ENCODE data around the gene UNC79.

Gene UNC79

DNA sequence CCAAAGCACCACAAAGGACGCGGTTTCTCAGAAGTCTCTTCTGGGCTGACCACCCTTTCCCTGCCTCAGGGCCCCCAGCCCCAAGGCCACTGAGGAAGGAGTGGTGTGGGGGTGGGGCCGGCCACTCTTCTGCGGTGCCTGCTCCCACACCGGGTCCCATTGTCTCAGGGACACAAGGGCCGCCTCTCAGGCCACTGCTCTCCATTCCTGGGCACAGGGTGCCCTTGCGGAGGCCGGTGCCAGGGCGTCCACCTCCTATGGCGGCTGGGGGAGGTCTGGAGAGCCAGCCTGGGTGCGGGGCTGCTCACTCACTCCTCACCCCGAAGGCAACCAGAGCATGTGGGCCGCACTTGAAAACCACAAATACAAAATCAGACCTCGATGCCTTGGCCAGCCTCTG is 313.4 kb downstream of the UNC79 start:
- peak overlapping the region; percentile 45 for H2BK5ac ChIP-seq (ENCODE audit: low read length)
- H2BK15ac ChIP-seq (ENCODE audit: low read length): peak overlapping the region; percentile 60
- H3K4ac ChIP-seq (ENCODE audit: low read length): no peak overlapping the region
- no peak overlapping the region for H2BK120ac ChIP-seq (ENCODE audit: low read depth, low read length)
- peak overlapping the region; percentile 77 for H2AK5ac ChIP-seq (ENCODE audit: low read depth, low read length)
- no peak overlapping the region for H2AFZ ChIP-seq (ENCODE audit: low read length)
- peaks cover 0 to 49% of the 10 kb centered on the region in 2 donors for H3K4me1 ChIP-seq (ENCODE audit: control insufficient read depth in 2 of 2, insufficient read depth in 1 of 2, low read depth in 1 of 2, low read length in 2 of 2)
- H3K27me3 ChIP-seq (ENCODE audit: control insufficient read depth in 3 of 3, insufficient read depth in 3 of 3, low read depth in 1 of 3, low read length in 3 of 3): no peaks in the 10 kb centered on the region
- no peak for DNase-seq (ENCODE audit: low spot score)
- H3K9ac ChIP-seq (ENCODE audit: low read depth, low read length, poor library complexity): no peak overlapping the region
- no peak overlapping the region for H3K14ac ChIP-seq (ENCODE audit: low read length)
- H3K23ac ChIP-seq (ENCODE audit: low read depth, low read length, poor library complexity): no peak overlapping the region
- no peak overlapping the region for H3K27ac ChIP-seq (replicated peaks; ENCODE audit: low read length)
- peak overlapping the region; percentile 24 for H3K18ac ChIP-seq (ENCODE audit: low read length)
- no peak overlapping the region for H3K4me3 ChIP-seq (ENCODE audit: low read length in 2 of 2)
- no peak overlapping the region for H4K8ac ChIP-seq (ENCODE audit: low read depth, low read length)
- H4K91ac ChIP-seq (ENCODE audit: low read depth, low read length, poor library complexity): no peak overlapping the region
- no peaks in the 10 kb centered on the region for H3K79me1 ChIP-seq (ENCODE audit: low read depth, low read length)
- H2BK12ac ChIP-seq (ENCODE audit: low read length): no peak overlapping the region
- no peaks in the 10 kb centered on the region for H3K36me3 ChIP-seq (replicated peaks in 1 of 2; ENCODE audit: control insufficient read depth in 2 of 2, insufficient read depth in 2 of 2, low read length in 2 of 2)
- H3K4me2 ChIP-seq (ENCODE audit: insufficient read depth, low read length, poor library complexity, severe bottlenecking): no peak overlapping the region
- WGBS, 2 donors (ENCODE audit: extremely low coverage in 2 of 2, insufficient read length in 2 of 2, insufficient replicate concordance in 1 of 2): no CpG with 5 or more reads among the region's 14 CpGs
- H3K9me3 ChIP-seq (replicated peaks in 1 of 2; ENCODE audit: control insufficient read depth in 2 of 2, insufficient read depth in 1 of 2, low read depth in 1 of 2, low read length in 2 of 2): peaks cover 0 to 2% of the 10 kb centered on the region in 2 donors

DNA sequence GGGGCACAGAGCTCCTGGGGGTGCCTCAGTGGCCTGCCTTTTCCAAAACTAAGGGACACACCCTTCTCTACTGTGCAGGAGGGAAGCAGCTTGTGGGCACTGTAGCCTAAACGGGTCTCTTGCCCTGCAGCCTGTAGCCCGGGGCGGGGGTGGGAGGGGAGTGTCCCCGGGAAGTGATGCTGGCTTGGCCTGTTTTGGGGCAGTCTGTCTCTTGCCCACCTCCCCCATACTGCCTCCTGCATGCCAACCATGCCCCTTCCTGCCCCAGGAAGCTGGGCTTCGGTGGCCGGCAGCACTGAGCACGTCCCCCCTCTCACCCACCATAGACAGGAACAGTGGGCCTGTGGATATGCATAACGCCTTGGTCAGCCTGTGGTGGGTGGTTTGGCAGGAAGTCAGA is 314.1 kb downstream of the UNC79 start:
- H2BK15ac ChIP-seq (ENCODE audit: low read length): peak overlapping the region; percentile 60
- no peak overlapping the region for H4K91ac ChIP-seq (ENCODE audit: low read depth, low read length, poor library complexity)
- no peak overlapping the region for H3K27ac ChIP-seq (replicated peaks; ENCODE audit: low read length)
- peak overlapping the region; percentile 44 for H3K23ac ChIP-seq (ENCODE audit: low read depth, low read length, poor library complexity)
- H3K9ac ChIP-seq (ENCODE audit: low read depth, low read length, poor library complexity): peak overlapping the region; percentile 68
- no peak overlapping the region for H3K4me2 ChIP-seq (ENCODE audit: insufficient read depth, low read length, poor library complexity, severe bottlenecking)
- H2BK120ac ChIP-seq (ENCODE audit: low read depth, low read length): no peak overlapping the region
- H3K9me3 ChIP-seq (replicated peaks in 1 of 2; ENCODE audit: control insufficient read depth in 2 of 2, insufficient read depth in 1 of 2, low read depth in 1 of 2, low read length in 2 of 2): peaks cover 0 to 2% of the 10 kb centered on the region in 2 donors
- no peaks in the 10 kb centered on the region for H3K79me1 ChIP-seq (ENCODE audit: low read depth, low read length)
- peaks cover 0 to 50% of the 10 kb centered on the region in 2 donors for H3K4me1 ChIP-seq (ENCODE audit: control insufficient read depth in 2 of 2, insufficient read depth in 1 of 2, low read depth in 1 of 2, low read length in 2 of 2)
- DNase-seq (ENCODE audit: low spot score): no peak
- no peak overlapping the region for H4K8ac ChIP-seq (ENCODE audit: low read depth, low read length)
- peak overlapping the region; percentile 77 for H2AK5ac ChIP-seq (ENCODE audit: low read depth, low read length)
- peak overlapping the region; percentile 76 for H3K18ac ChIP-seq (ENCODE audit: low read length)
- peak overlapping the region; percentile 46 for H3K4ac ChIP-seq (ENCODE audit: low read length)
- no peaks in the 10 kb centered on the region for H3K36me3 ChIP-seq (replicated peaks in 1 of 2; ENCODE audit: control insufficient read depth in 2 of 2, insufficient read depth in 2 of 2, low read length in 2 of 2)
- H2AFZ ChIP-seq (ENCODE audit: low read length): no peak overlapping the region
- WGBS, 2 donors (ENCODE audit: extremely low coverage in 2 of 2, insufficient read length in 2 of 2, insufficient replicate concordance in 1 of 2): no CpG with 5 or more reads among the region's 8 CpGs
- H3K27me3 ChIP-seq (ENCODE audit: control insufficient read depth in 3 of 3, insufficient read depth in 3 of 3, low read depth in 1 of 3, low read length in 3 of 3): no peaks in the 10 kb centered on the region
- H3K14ac ChIP-seq (ENCODE audit: low read length): peak overlapping the region; percentile 95
- no peak overlapping the region for H2BK12ac ChIP-seq (ENCODE audit: low read length)
- H2BK5ac ChIP-seq (ENCODE audit: low read length): peak overlapping the region; percentile 91
- no peak overlapping the region for H3K4me3 ChIP-seq (ENCODE audit: low read length in 2 of 2)

DNA sequence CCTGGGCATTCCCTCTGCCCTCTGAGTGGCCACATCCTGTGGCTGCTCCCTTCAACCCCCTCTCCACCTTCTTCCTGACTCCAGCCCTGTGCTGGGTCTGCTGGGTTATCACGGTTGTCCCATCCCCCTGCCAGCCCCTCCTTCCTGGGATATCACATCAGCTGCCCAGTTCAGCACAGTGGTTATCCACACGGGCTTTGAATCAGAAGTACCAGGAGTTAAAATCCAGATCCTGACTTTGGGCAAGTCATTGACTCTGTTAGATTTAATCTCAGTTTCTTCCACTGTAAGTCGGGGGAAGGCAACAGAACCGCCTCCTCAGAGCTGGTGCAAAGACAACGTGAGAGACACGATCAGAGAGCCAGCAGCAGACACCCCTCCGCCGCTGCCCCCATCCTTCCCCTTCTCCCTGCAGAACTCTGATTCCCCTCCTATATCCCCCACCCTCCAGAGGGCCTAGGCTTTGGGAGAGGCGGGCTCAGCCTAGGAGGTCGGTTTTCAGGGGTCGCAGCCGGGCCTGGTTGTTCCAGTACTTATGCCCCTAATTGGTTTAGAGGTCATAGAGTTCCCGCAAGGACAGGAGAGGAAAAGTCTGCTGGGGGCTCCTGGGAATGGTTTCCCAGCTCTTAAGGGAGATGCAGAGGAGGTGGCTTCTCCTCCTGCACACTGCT is 315.0 kb downstream of the UNC79 start:
- peak overlapping the region; percentile 60 for H2BK15ac ChIP-seq (ENCODE audit: low read length)
- H3K27me3 ChIP-seq (ENCODE audit: control insufficient read depth in 3 of 3, insufficient read depth in 3 of 3, low read depth in 1 of 3, low read length in 3 of 3): no peaks in the 10 kb centered on the region
- H3K27ac ChIP-seq (replicated peaks; ENCODE audit: low read length): no peak overlapping the region
- no CpG with 5 or more reads among the region's 13 CpGs for WGBS, 2 donors (ENCODE audit: extremely low coverage in 2 of 2, insufficient read length in 2 of 2, insufficient replicate concordance in 1 of 2)
- H2AK5ac ChIP-seq (ENCODE audit: low read depth, low read length): peak overlapping the region; percentile 77
- peaks cover 0 to 2% of the 10 kb centered on the region in 2 donors for H3K9me3 ChIP-seq (replicated peaks in 1 of 2; ENCODE audit: control insufficient read depth in 2 of 2, insufficient read depth in 1 of 2, low read depth in 1 of 2, low read length in 2 of 2)
- peak overlapping the region; percentile 84 for H2BK120ac ChIP-seq (ENCODE audit: low read depth, low read length)
- no peak overlapping the region for H2BK12ac ChIP-seq (ENCODE audit: low read length)
- no peak overlapping the region for H4K8ac ChIP-seq (ENCODE audit: low read depth, low read length)
- H3K4me3 ChIP-seq (ENCODE audit: low read length in 2 of 2): no peak overlapping the region
- peak overlapping the region; percentile 91 for H2BK5ac ChIP-seq (ENCODE audit: low read length)
- H3K79me1 ChIP-seq (ENCODE audit: low read depth, low read length): no peaks in the 10 kb centered on the region
- no peaks in the 10 kb centered on the region for H3K36me3 ChIP-seq (replicated peaks in 1 of 2; ENCODE audit: control insufficient read depth in 2 of 2, insufficient read depth in 2 of 2, low read length in 2 of 2)
- H3K4me1 ChIP-seq (ENCODE audit: control insufficient read depth in 2 of 2, insufficient read depth in 1 of 2, low read depth in 1 of 2, low read length in 2 of 2): peaks cover 0 to 50% of the 10 kb centered on the region in 2 donors
- H3K4ac ChIP-seq (ENCODE audit: low read length): peak overlapping the region; percentile 46
- H2AFZ ChIP-seq (ENCODE audit: low read length): peak overlapping the region; percentile 59
- peak overlapping the region; percentile 10 for H3K9ac ChIP-seq (ENCODE audit: low read depth, low read length, poor library complexity)
- DNase-seq (ENCODE audit: low spot score): no peak
- H3K14ac ChIP-seq (ENCODE audit: low read length): peak overlapping the region; percentile 66
- peak overlapping the region; percentile 93 for H3K18ac ChIP-seq (ENCODE audit: low read length)
- peak overlapping the region; percentile 17 for H3K23ac ChIP-seq (ENCODE audit: low read depth, low read length, poor library complexity)
- no peak overlapping the region for H4K91ac ChIP-seq (ENCODE audit: low read depth, low read length, poor library complexity)
- H3K4me2 ChIP-seq (ENCODE audit: insufficient read depth, low read length, poor library complexity, severe bottlenecking): no peak overlapping the region

DNA sequence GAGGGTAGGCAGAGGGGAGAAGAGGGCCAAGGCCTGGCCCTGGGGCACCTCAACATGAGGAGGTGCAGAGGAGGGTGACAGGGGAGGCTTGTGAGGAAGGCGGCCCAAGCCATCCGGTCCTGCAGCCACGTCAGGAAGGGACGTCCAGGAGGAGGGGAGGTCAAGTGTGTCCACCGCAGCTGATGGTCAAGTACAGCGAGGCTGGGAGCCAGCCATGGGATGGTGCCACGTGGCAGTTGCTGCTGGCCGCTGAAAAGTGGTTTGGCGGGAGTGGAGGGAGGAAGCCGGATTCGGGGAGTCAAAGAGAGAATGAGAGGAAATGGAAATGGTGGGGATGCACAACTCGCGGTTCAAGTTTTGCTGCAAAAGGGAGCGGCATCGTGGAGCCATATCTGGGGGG is 316.4 kb downstream of the UNC79 start:
- H3K23ac ChIP-seq (ENCODE audit: low read depth, low read length, poor library complexity): peak overlapping the region; percentile 8
- no peak overlapping the region for H3K27ac ChIP-seq (replicated peaks; ENCODE audit: low read length)
- no peak for DNase-seq (ENCODE audit: low spot score)
- no peaks in the 10 kb centered on the region for H3K27me3 ChIP-seq (ENCODE audit: control insufficient read depth in 3 of 3, insufficient read depth in 3 of 3, low read depth in 1 of 3, low read length in 3 of 3)
- peak overlapping the region; percentile 25 for H3K14ac ChIP-seq (ENCODE audit: low read length)
- H2BK15ac ChIP-seq (ENCODE audit: low read length): peak overlapping the region; percentile 76
- H2BK5ac ChIP-seq (ENCODE audit: low read length): no peak overlapping the region
- H3K36me3 ChIP-seq (replicated peaks in 1 of 2; ENCODE audit: control insufficient read depth in 2 of 2, insufficient read depth in 2 of 2, low read length in 2 of 2): no peaks in the 10 kb centered on the region
- WGBS, 2 donors (ENCODE audit: extremely low coverage in 2 of 2, insufficient read length in 2 of 2, insufficient replicate concordance in 1 of 2): no CpG with 5 or more reads among the region's 15 CpGs
- no peak overlapping the region for H4K8ac ChIP-seq (ENCODE audit: low read depth, low read length)
- no peak overlapping the region for H3K9ac ChIP-seq (ENCODE audit: low read depth, low read length, poor library complexity)
- peak overlapping the region; percentile 93 for H3K18ac ChIP-seq (ENCODE audit: low read length)
- H3K4me1 ChIP-seq (ENCODE audit: control insufficient read depth in 2 of 2, insufficient read depth in 1 of 2, low read depth in 1 of 2, low read length in 2 of 2): peaks cover 0 to 46% of the 10 kb centered on the region in 2 donors
- no peak overlapping the region for H3K4ac ChIP-seq (ENCODE audit: low read length)
- H3K9me3 ChIP-seq (replicated peaks in 1 of 2; ENCODE audit: control insufficient read depth in 2 of 2, insufficient read depth in 1 of 2, low read depth in 1 of 2, low read length in 2 of 2): peaks cover 0 to 2% of the 10 kb centered on the region in 2 donors
- H3K79me1 ChIP-seq (ENCODE audit: low read depth, low read length): no peaks in the 10 kb centered on the region
- H3K4me2 ChIP-seq (ENCODE audit: insufficient read depth, low read length, poor library complexity, severe bottlenecking): no peak overlapping the region
- H3K4me3 ChIP-seq (ENCODE audit: low read length in 2 of 2): no peak overlapping the region
- H4K91ac ChIP-seq (ENCODE audit: low read depth, low read length, poor library complexity): peak overlapping the region; percentile 60
- no peak overlapping the region for H2AFZ ChIP-seq (ENCODE audit: low read length)
- peak overlapping the region; percentile 79 for H2BK120ac ChIP-seq (ENCODE audit: low read depth, low read length)
- H2AK5ac ChIP-seq (ENCODE audit: low read depth, low read length): peak overlapping the region; percentile 100
- H2BK12ac ChIP-seq (ENCODE audit: low read length): peak overlapping the region; percentile 99

Measured in neuronal stem cell (in vitro differentiated cells).